HepG2 (cell line): ENCODE results near the gene GRIK1. TPM values are rescaled to one million over a fixed set of nuclear protein-coding genes. Genes with fewer than 3 reads are reported as not detected.

Experiments
- ATAC-seq: fragments of 200-7000 bp; cut with Tn5 transposase; 3 replicates; pipeline ENCODE4 v1.9.1; 2020; ENCODE audit warnings: mild to moderate bottlenecking, moderate library complexity
- BruUV-seq: library from RNA; stranded (reverse); fragments of 400-500 nt; replicated peaks from 2 replicates; lab custom pipeline; 2021; lab: Mats Ljungman, UMichigan
- CTCF ChIA-PET: fragments of 300-600 bp; formaldehyde crosslinking; extraction: SDS; loops from one replicate; lab custom pipeline; 2021; ENCODE audit warnings: low total read pairs, inconsistent platforms, low intra/inter-chr PET ratio; lab: Yijun Ruan, JAX
- POLR2A ChIA-PET: fragments of 350-600 bp; sonication (Branson Sonifier 250); formaldehyde crosslinking; loops from one replicate; lab custom pipeline; 2020; ENCODE audit warnings: antibody characterized with exemption, inconsistent platforms; lab: Yijun Ruan, JAX
- DNase-seq: peaks from one replicate; pipeline ENCODE4 v3.0.0-alpha.2; 2015; ENCODE audit warnings: low spot score
- FAIRE-seq: peaks from 3 replicates; lab custom pipeline; 2011; peaks lifted over from hg19 to GRCh38; lab: Jason Lieb, UNC
- H2AFZ ChIP-seq: one replicate; pipeline ENCODE4 v1.6.1; 2011; ENCODE audit warnings: low read length, inconsistent platforms
- H3K27ac ChIP-seq: fragments of 300-600 bp; 3 replicates; pipeline ENCODE4 v1.8.0; 2011; ENCODE audit warnings: mixed run types, mild to moderate bottlenecking, mixed read lengths, low read length, inconsistent platforms; ENCODE audit not compliant: insufficient read depth; ENCODE audit errors: extremely low read length
- H3K27me3 ChIP-seq, 2 experiments: fragments of 200-600 bp in 1 of 2; 2 replicates in 1 of 2; 3 replicates in 1 of 2; pipeline versions ENCODE4 v1.6.0 to v1.8.0; 2011; ENCODE audit warnings: low read length in 2 of 2, mild to moderate bottlenecking in 2 of 2, moderate library complexity in 2 of 2, inconsistent platforms in 1 of 2; ENCODE audit not compliant: insufficient read depth in 2 of 2, control insufficient read depth in 1 of 2
- H3K36me3 ChIP-seq, 2 experiments: fragments of 200-600 bp in 1 of 2; replicated peaks in 1 of 2; 2 replicates in 1 of 2; 3 replicates in 1 of 2; pipeline versions ENCODE4 v1.5.1 to v1.8.0; 2011; ENCODE audit warnings: low read length in 2 of 2, inconsistent platforms in 1 of 2; ENCODE audit not compliant: insufficient read depth in 2 of 2, control insufficient read depth in 1 of 2
- H3K4me1 ChIP-seq: 2 replicates; pipeline ENCODE4 v1.5.1; 2012; ENCODE audit warnings: low read length, inconsistent platforms; ENCODE audit not compliant: insufficient read depth
- H3K4me2 ChIP-seq: 2 replicates; pipeline ENCODE4 v1.6.0; 2011; ENCODE audit warnings: low read depth, low read length, inconsistent platforms
- H3K4me3 ChIP-seq, 3 experiments: fragments of 200-600 bp in 1 of 3; sonication (generic), shearing (Covaris generic) in 1 of 3; replicated peaks in 1 of 3; 2 replicates each; pipeline ENCODE4 v1.5.1; 2011 to 2016; ENCODE audit warnings: low read length in 3 of 3, inconsistent platforms in 2 of 3, low read depth in 2 of 3, mild to moderate bottlenecking in 2 of 3, control low read depth in 1 of 3, mixed read lengths in 1 of 3; ENCODE audit not compliant: insufficient read depth in 1 of 3
- H3K79me2 ChIP-seq: one replicate; pipeline ENCODE4 v1.6.1; 2011; ENCODE audit warnings: low read length, inconsistent platforms; ENCODE audit not compliant: insufficient read depth
- H3K9ac ChIP-seq: 2 replicates; pipeline ENCODE4 v1.6.0; 2011; ENCODE audit warnings: mild to moderate bottlenecking, low read depth, low read length, inconsistent platforms; ENCODE audit not compliant: insufficient read depth
- H3K9me3 ChIP-seq: 2 replicates; pipeline ENCODE4 v1.5.1; 2012; ENCODE audit warnings: mild to moderate bottlenecking, low read length
- H4K20me1 ChIP-seq: 2 replicates; pipeline ENCODE4 v1.6.0; 2011; ENCODE audit warnings: inconsistent platforms, mild to moderate bottlenecking, low read length, moderate library complexity; ENCODE audit not compliant: insufficient read depth
- FOXJ3 ChIP-seq: sonication (generic); formaldehyde crosslinking; IDR thresholded peaks from 2 replicates; pipeline ENCODE4 v1.4.0; 2020; ENCODE audit warnings: missing genetic modification reagents, mild to moderate bottlenecking, borderline replicate concordance
- GABPB1 ChIP-seq: IDR thresholded peaks from 2 replicates; pipeline ENCODE4 v1.6.1; 2016; ENCODE audit warnings: mild to moderate bottlenecking, missing genetic modification reagents, moderate library complexity, missing compliant biosample characterization
- GMEB1 ChIP-seq: sonication (generic); formaldehyde crosslinking; IDR thresholded peaks from 2 replicates; pipeline ENCODE4 v1.5.1; 2020; ENCODE audit warnings: missing genetic modification reagents, mild to moderate bottlenecking, borderline replicate concordance
- JUNB ChIP-seq: sonication (generic); formaldehyde crosslinking; IDR thresholded peaks from 2 replicates; pipeline ENCODE4 v1.8.0; 2022; ENCODE audit warnings: missing genetic modification reagents, mild to moderate bottlenecking, borderline replicate concordance
- NCOA2 ChIP-seq: sonication (generic); formaldehyde crosslinking; IDR thresholded peaks from 2 replicates; pipeline ENCODE4 v1.8.0; 2022; ENCODE audit warnings: inconsistent platforms
- PATZ1 ChIP-seq: sonication (generic); formaldehyde crosslinking; IDR thresholded peaks from 2 replicates; pipeline ENCODE4 v1.4.0; 2020; ENCODE audit warnings: missing genetic modification reagents
- TGIF2 ChIP-seq: IDR thresholded peaks from 2 replicates; pipeline ENCODE4 v1.6.1; 2016; ENCODE audit warnings: control low read depth, missing compliant biosample characterization
- ZBTB26 ChIP-seq: IDR thresholded peaks from 2 replicates; pipeline ENCODE4 v1.6.1; 2016; ENCODE audit warnings: missing compliant biosample characterization, missing genetic modification reagents, borderline replicate concordance
- ZFP62 ChIP-seq: sonication (generic); formaldehyde crosslinking; IDR thresholded peaks from 2 replicates; pipeline ENCODE4 v1.4.0; 2020; ENCODE audit warnings: missing genetic modification reagents
- ZNF207 ChIP-seq: fragments of 450-650 bp; IDR thresholded peaks from 2 replicates; pipeline ENCODE4 v1.6.1; 2016; ENCODE audit warnings: antibody characterized with exemption, borderline replicate concordance
- ZNF230 ChIP-seq: sonication (generic); formaldehyde crosslinking; IDR thresholded peaks from 2 replicates; pipeline ENCODE4 v1.4.0; 2020; ENCODE audit warnings: mild to moderate bottlenecking, missing genetic modification reagents
- ZNF556 ChIP-seq: sonication (generic); formaldehyde crosslinking; IDR thresholded peaks from 2 replicates; pipeline ENCODE4 v1.4.0; 2020; ENCODE audit warnings: mild to moderate bottlenecking, missing genetic modification reagents, borderline replicate concordance
- ZNF616 ChIP-seq: sonication (generic); formaldehyde crosslinking; IDR thresholded peaks from 2 replicates; pipeline ENCODE4 v1.5.0; 2020; ENCODE audit warnings: low read depth, mild to moderate bottlenecking, missing genetic modification reagents
- ZNF672 ChIP-seq: sonication (generic); formaldehyde crosslinking; IDR thresholded peaks from 2 replicates; pipeline ENCODE4 v1.8.1; 2022; ENCODE audit warnings: missing genetic modification reagents
- WGBS: methylation state at CpG from one replicate; pipeline ENCODE4 v1.1.6; 2017; ENCODE audit warnings: low lambda C conversion rate; 5-methylcytosine and 5-hydroxymethylcytosine counted together
- in situ Hi-C: cut with HindIII; loops from 2 replicates; pipeline ENCODE4 v1.10.0; 2017; ENCODE audit warnings: low pct_unique_long_range_greater_than_20kb; ENCODE audit not compliant: extremely low pct_ligation_motif_present
- intact Hi-C: fragments of 100-400 bp; cut with micrococcal nuclease; formaldehyde crosslinking; loops from one replicate; pipeline ENCODE4 v1.10.0; 2022; ENCODE audit not compliant: unreplicated experiment
- polyA plus RNA-seq, 8 experiments: library from polyadenylated mRNA; depleted of rRNA in 3 of 8; stranded (reverse) in 7 of 8; unstranded in 1 of 8; fragments of >200 nt; fragmentation: Illumina TruSeq in 4 of 8; extraction: Trizol in 4 of 8; gene quantifications; 2 replicates each; pipeline versions ENCODE4 v1.2.1 to v1.2.3, GENCODE V29; 2011 to 2016; ENCODE audit warnings: low read depth in 4 of 8, missing spikeins in 1 of 8, mixed read lengths in 1 of 8; ENCODE audit not compliant: insufficient read depth in 1 of 8
- total RNA-seq, 5 experiments: library from RNA; depleted of rRNA; stranded (reverse); fragments of >200 nt; fragmentation: Illumina TruSeq; extraction: Trizol; gene quantifications; 2 replicates each; pipeline ENCODE4 v1.2.3, GENCODE V29; 2016; ENCODE audit warnings: low read depth in 1 of 5

GRIK1 gene
- total and polyA plus RNA-seq, 2 of the 13 experiments (the other 11 are each of a cell fraction or from before 2014, with no cell fraction given) = not detected

- TF ChIP-seq TGIF2 (CRISPR knock-in tag) = no peak
- no peak for TF ChIP-seq ZNF207
- no peak for TF ChIP-seq ZNF672 (CRISPR knock-in tag)
- TF ChIP-seq ZNF230 (CRISPR knock-in tag) = no peak
These were observed 146.1 kb downstream of the GRIK1 start (continued) for GRCh38 chr21:29793712-29794111.

- WGBS = 21% methylated on average over 3 of the region's 3 CpGs
- ChIA-PET POLR2A (no interaction called here), CTCF (no interaction called here)
- H3K27me3 ChIP-seq = no peaks in the 10 kb centered on the region
- no peak for TF ChIP-seq ZBTB26 (CRISPR knock-in tag)
- TF ChIP-seq NCOA2 (CRISPR knock-in tag) = no peak
- no peak for TF ChIP-seq ZNF556 (CRISPR knock-in tag)
- no peak for TF ChIP-seq JUNB (CRISPR knock-in tag)
- TF ChIP-seq PATZ1 (CRISPR knock-in tag) = no peak
- TF ChIP-seq ZFP62 (CRISPR knock-in tag) = no peak
- no peak for TF ChIP-seq FOXJ3
- no peak for TF ChIP-seq GABPB1
- no peak for TF ChIP-seq ZNF616 (CRISPR knock-in tag)
- no peak for TF ChIP-seq GMEB1
- no peaks in the 10 kb centered on the region for H4K20me1 ChIP-seq
- FAIRE-seq (no peak), DNase-seq (no peak), ATAC-seq (no peak)
- H2AFZ ChIP-seq = no peak overlapping the region
- intact Hi-C loops = no loop called here
- H3K4me2 ChIP-seq = no peak overlapping the region
- in situ Hi-C loops = no loop called here
- no TSS peak for BruUV-seq
- H3K4me1 ChIP-seq = no peaks in the 10 kb centered on the region
- no peak overlapping the region for H3K9ac ChIP-seq
- no peak overlapping the region for H3K4me3 ChIP-seq
- no peaks in the 10 kb centered on the region for H3K79me2 ChIP-seq
- no peak overlapping the region for H3K27ac ChIP-seq
- H3K9me3 ChIP-seq = no peaks in the 10 kb centered on the region
- H3K36me3 ChIP-seq = no peaks in the 10 kb centered on the region
These were observed 150.4 kb downstream of the GRIK1 start for GRCh38 chr21:29789393-29789792.
